Measurements from ENCODE around the gene CACNA1E.

The CACNA1E gene

GRCh38 chr1:181798191-181798926 is 315.0 kb downstream of the CACNA1E start:
- TF ChIP-seq FOXP2 (optimal IDR thresholded peaks at IDR 0.05; ENCODE audit: borderline replicate concordance, extremely low read depth, extremely low read length, insufficient read depth) (no peak), TAF1 (IDR thresholded peaks at IDR 0.05; ENCODE audit: borderline replicate concordance, insufficient read depth, low read length) (no peak), REST (IDR thresholded peaks at IDR 0.05; ENCODE audit: insufficient read depth in 1 of 2, low read depth in 2 of 2, low read length in 2 of 2) (no peak), SIN3A (IDR thresholded peaks at IDR 0.05; ENCODE audit: borderline replicate concordance, insufficient read depth, low read length) (no peak), POLR2AphosphoS5 (IDR thresholded peaks at IDR 0.05; ENCODE audit: low read depth, low read length) (no peak)

GRCh38 chr1:181801617-181802016 is 318.3 kb downstream of the CACNA1E start:
- TF ChIP-seq FOXP2 (optimal IDR thresholded peaks at IDR 0.05; ENCODE audit: borderline replicate concordance, extremely low read depth, extremely low read length, insufficient read depth) (no peak), TAF1 (IDR thresholded peaks at IDR 0.05; ENCODE audit: borderline replicate concordance, insufficient read depth, low read length) (no peak), REST (IDR thresholded peaks at IDR 0.05; ENCODE audit: insufficient read depth in 1 of 2, low read depth in 2 of 2, low read length in 2 of 2) (no peak), SIN3A (IDR thresholded peaks at IDR 0.05; ENCODE audit: borderline replicate concordance, insufficient read depth, low read length) (no peak), POLR2AphosphoS5 (IDR thresholded peaks at IDR 0.05; ENCODE audit: low read depth, low read length) (no peak)

GRCh38 chr1:181802466-181802865 is 319.1 kb downstream of the CACNA1E start:
- TF ChIP-seq FOXP2 (optimal IDR thresholded peaks at IDR 0.05; ENCODE audit: borderline replicate concordance, extremely low read depth, extremely low read length, insufficient read depth): no peak
- no peak for TF ChIP-seq REST (IDR thresholded peaks at IDR 0.05; ENCODE audit: insufficient read depth in 1 of 2, low read depth in 2 of 2, low read length in 2 of 2)
- no peak for TF ChIP-seq POLR2AphosphoS5 (IDR thresholded peaks at IDR 0.05; ENCODE audit: low read depth, low read length)
- no peak for TF ChIP-seq TAF1 (IDR thresholded peaks at IDR 0.05; ENCODE audit: borderline replicate concordance, insufficient read depth, low read length)

GRCh38 chr1:181803421-181803820 is 320.1 kb downstream of the CACNA1E start:
- TF ChIP-seq REST (IDR thresholded peaks at IDR 0.05; ENCODE audit: insufficient read depth in 1 of 2, low read depth in 2 of 2, low read length in 2 of 2) (no peak), POLR2AphosphoS5 (IDR thresholded peaks at IDR 0.05; ENCODE audit: low read depth, low read length) (no peak), TAF1 (IDR thresholded peaks at IDR 0.05; ENCODE audit: borderline replicate concordance, insufficient read depth, low read length) (no peak), SIN3A (IDR thresholded peaks at IDR 0.05; ENCODE audit: borderline replicate concordance, insufficient read depth, low read length) (no peak)

Measured in PFSK-1 (cell line).